Measurements from ENCODE around the gene C2CD3.

DNA sequence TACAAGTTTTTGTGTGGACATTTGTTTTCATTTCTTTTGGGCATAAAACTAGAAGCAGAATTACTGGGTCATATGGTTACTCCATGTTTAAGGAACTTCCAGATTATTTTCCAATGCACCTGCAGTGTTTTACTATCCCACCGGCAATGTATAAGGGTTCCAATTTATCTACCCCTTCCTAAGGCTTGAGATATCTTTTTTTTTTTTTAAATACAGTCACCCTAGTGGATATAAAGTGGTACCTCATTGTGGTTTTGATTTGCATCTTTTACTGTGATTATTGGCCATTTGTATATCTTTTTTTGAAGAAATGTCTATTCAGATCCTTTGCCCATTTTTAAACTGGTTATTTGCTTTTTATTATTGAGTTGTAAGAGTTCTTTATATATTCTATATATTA, 127.4 kb downstream of the C2CD3 start:
- TF ChIP-seq CEBPZ (IDR thresholded peaks at IDR 0.05; ENCODE audit: low read depth, low read length) (no peak), FOXK2 (IDR thresholded peaks at IDR 0.05) (no peak), MAX (IDR thresholded peaks at IDR 0.05; ENCODE audit: low read depth, low read length) (no peak), PAX8 (IDR thresholded peaks at IDR 0.05) (no peak), POLR2AphosphoS5 (IDR thresholded peaks at IDR 0.05; ENCODE audit: low read length) (no peak), POLR2A (IDR thresholded peaks at IDR 0.05; ENCODE audit: low read depth, low read length) (no peak), NR2F1 (conservative IDR thresholded peaks at IDR 0.05) (no peak), CEBPB (IDR thresholded peaks at IDR 0.05; ENCODE audit: borderline replicate concordance in 1 of 2, low read depth in 2 of 2, low read length in 2 of 2) (no peak), TBL1XR1 (IDR thresholded peaks at IDR 0.05; ENCODE audit: low read depth, low read length) (no peak)
